HepG2 (cell line): ENCODE measurements around the gene PPP2R5D. TPM values are rescaled to one million over a fixed set of nuclear protein-coding genes. Genes with fewer than 3 reads are reported as not detected.

Source experiments
- AGO2 ChIP-seq: fragments of 200-400 bp; formaldehyde crosslinking; optimal IDR thresholded peaks from 2 replicates; pipeline ENCODE3; 2017; ENCODE audit warnings: mild to moderate bottlenecking, low read depth, low read length, moderate library complexity
- FIP1L1 ChIP-seq: fragments of 200-400 bp; formaldehyde crosslinking; IDR thresholded peaks from 2 replicates; pipeline ENCODE4 v1.6.1; 2018; ENCODE audit warnings: low read depth, mild to moderate bottlenecking, low read length, moderate library complexity, borderline replicate concordance; ENCODE audit not compliant: insufficient read depth
- FLYWCH1 ChIP-seq: sonication (generic); formaldehyde crosslinking; IDR thresholded peaks from 2 replicates; pipeline ENCODE4 v1.8.1; 2023; ENCODE audit warnings: mild to moderate bottlenecking, missing genetic modification reagents
- GATAD2A ChIP-seq: IDR thresholded peaks from 2 replicates; pipeline ENCODE4 v1.6.1; 2016
- GMEB1 ChIP-seq: sonication (generic); formaldehyde crosslinking; IDR thresholded peaks from 2 replicates; pipeline ENCODE4 v1.5.1; 2020; ENCODE audit warnings: missing genetic modification reagents, mild to moderate bottlenecking, borderline replicate concordance
- MAF1 ChIP-seq: sonication (generic); formaldehyde crosslinking; IDR thresholded peaks from 2 replicates; pipeline ENCODE4 v1.5.0; 2020; ENCODE audit warnings: missing genetic modification reagents, borderline replicate concordance
- NFE2 ChIP-seq: sonication (generic); formaldehyde crosslinking; IDR thresholded peaks from 2 replicates; pipeline ENCODE4 v1.4.0; 2020; ENCODE audit warnings: missing genetic modification reagents
- PHB2 ChIP-seq: fragments of 450-650 bp; IDR thresholded peaks from 2 replicates; pipeline ENCODE4 v1.6.1; 2018; ENCODE audit not compliant: partially characterized antibody
- RBM39 ChIP-seq: fragments of 200-400 bp; formaldehyde crosslinking; IDR thresholded peaks from one replicate; pipeline ENCODE4 v1.6.1; 2018; ENCODE audit warnings: antibody characterized with exemption, mild to moderate bottlenecking, low read depth, low read length; ENCODE audit not compliant: poor library complexity, severe bottlenecking
- SIX4 ChIP-seq: sonication (generic); formaldehyde crosslinking; IDR thresholded peaks from 2 replicates; pipeline ENCODE4 v1.4.0; 2020; ENCODE audit warnings: missing genetic modification reagents
- SMYD3 ChIP-seq: sonication (generic); formaldehyde crosslinking; IDR thresholded peaks from 2 replicates; pipeline ENCODE4 v1.8.1; 2023; ENCODE audit warnings: mild to moderate bottlenecking, missing genetic modification reagents
- TAF15 ChIP-seq: fragments of 200-400 bp; formaldehyde crosslinking; IDR thresholded peaks from one replicate; pipeline ENCODE4 v1.6.1; 2018; ENCODE audit warnings: mild to moderate bottlenecking, low read depth, low read length; ENCODE audit not compliant: poor library complexity, severe bottlenecking
- TCF7L2 ChIP-seq: IDR thresholded peaks from 2 replicates; pipeline ENCODE4 v1.6.1; 2011; ENCODE audit warnings: mild to moderate bottlenecking, low read depth, low read length, moderate library complexity
- THAP9 ChIP-seq: sonication (generic); formaldehyde crosslinking; IDR thresholded peaks from 2 replicates; pipeline ENCODE4; 2020; ENCODE audit warnings: missing genetic modification reagents, mild to moderate bottlenecking, borderline replicate concordance
- TIGD3 ChIP-seq: sonication (generic); formaldehyde crosslinking; IDR thresholded peaks from 2 replicates; pipeline ENCODE4 v1.5.1; 2020; ENCODE audit warnings: mild to moderate bottlenecking, missing genetic modification reagents, borderline replicate concordance
- ZBTB7B ChIP-seq: sonication (generic); formaldehyde crosslinking; IDR thresholded peaks from 2 replicates; pipeline ENCODE4 v1.4.0; 2020; ENCODE audit warnings: missing genetic modification reagents
- ZNF121 ChIP-seq: sonication (generic); formaldehyde crosslinking; IDR thresholded peaks from 2 replicates; pipeline ENCODE4 v1.5.0; 2020; ENCODE audit warnings: mild to moderate bottlenecking, missing genetic modification reagents
- ZNF251 ChIP-seq: sonication (generic); formaldehyde crosslinking; IDR thresholded peaks from 2 replicates; pipeline ENCODE4 v1.9.0; 2021; ENCODE audit warnings: mild to moderate bottlenecking, missing genetic modification reagents
- ZNF567 ChIP-seq: sonication (generic); formaldehyde crosslinking; IDR thresholded peaks from 2 replicates; pipeline ENCODE4 v1.8.1; 2023; ENCODE audit warnings: mild to moderate bottlenecking, missing genetic modification reagents, borderline replicate concordance
- ZNF7 ChIP-seq: IDR thresholded peaks from 2 replicates; pipeline ENCODE4 v1.6.1; 2016; ENCODE audit warnings: missing biosample characterization, missing genetic modification reagents
- polyA plus RNA-seq, 8 experiments: library from polyadenylated mRNA; depleted of rRNA in 3 of 8; stranded (reverse) in 7 of 8; unstranded in 1 of 8; fragments of >200 nt; fragmentation: Illumina TruSeq in 4 of 8; extraction: Trizol in 4 of 8; gene quantifications; 2 replicates each; pipeline versions ENCODE4 v1.2.1 to v1.2.3, GENCODE V29; 2011 to 2016; ENCODE audit warnings: low read depth in 4 of 8, missing spikeins in 1 of 8, mixed read lengths in 1 of 8; ENCODE audit not compliant: insufficient read depth in 1 of 8
- total RNA-seq, 5 experiments: library from RNA; depleted of rRNA; stranded (reverse); fragments of >200 nt; fragmentation: Illumina TruSeq; extraction: Trizol; gene quantifications; 2 replicates each; pipeline ENCODE4 v1.2.3, GENCODE V29; 2016; ENCODE audit warnings: low read depth in 1 of 5
- TF ChIP-seq, protein P1 (sequence below): sonication (generic); formaldehyde crosslinking; IDR thresholded peaks from 2 replicates; pipeline ENCODE4 v1.4.0; 2020; ENCODE audit warnings: missing genetic modification reagents

The PPP2R5D gene
- total and polyA plus RNA-seq, 2 of the 13 experiments (the other 11 are each of a cell fraction or from before 2014, with no cell fraction given) = 53.7 to 60.4 TPM

DNA sequence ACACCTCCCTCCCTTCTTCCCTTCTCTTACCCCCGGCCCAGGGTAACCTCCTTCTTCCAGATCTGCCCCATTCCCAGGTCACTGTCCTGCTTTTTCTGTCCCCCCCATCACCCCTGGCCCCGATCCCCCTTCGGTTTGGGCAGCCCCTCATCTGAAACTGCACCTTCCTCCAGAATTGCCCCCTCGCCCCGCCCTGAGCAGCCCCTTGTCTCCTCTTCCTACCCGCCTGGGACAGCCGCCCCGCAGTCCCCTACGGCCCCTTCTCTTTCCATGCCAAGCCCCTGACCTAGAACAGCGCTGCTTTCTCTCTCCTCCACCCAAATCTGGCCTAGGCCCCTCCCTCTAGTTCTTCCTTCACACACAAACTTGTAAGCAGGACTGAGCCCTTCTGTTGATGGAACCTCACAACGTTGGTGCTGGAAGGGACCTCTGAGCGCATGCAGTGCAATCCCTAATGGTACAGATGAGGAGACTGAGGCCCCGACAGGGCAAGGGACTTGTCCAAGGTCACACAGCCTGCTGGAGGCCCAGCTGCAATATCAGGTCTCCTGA lies 630 bp downstream of the PPP2R5D start (continued):
- TF ChIP-seq FIP1L1 (no peak), ZNF567 (CRISPR knock-in tag) (0 out of 2 replicates have a peak, but pooled peaks have one; percentile 32), SIX4 (CRISPR knock-in tag) (no peak), GATAD2A (CRISPR knock-in tag) (no peak), SMYD3 (CRISPR knock-in tag) (no peak), ZBTB7B (CRISPR knock-in tag) (no peak), RBM39 (no peak), ZNF251 (CRISPR knock-in tag) (no peak), TIGD3 (CRISPR knock-in tag) (no peak), THAP9 (CRISPR knock-in tag) (0 out of 2 replicates have a peak, but pooled peaks have one; percentile 11), ZNF121 (no peak), TCF7L2 (no peak), TAF15 (no peak), AGO2 (no peak), GMEB1 (no peak), FLYWCH1 (CRISPR knock-in tag) (no peak), PHB2 (no peak), NFE2 (no peak), ZNF7 (CRISPR knock-in tag) (no peak), MAF1 (CRISPR knock-in tag) (no peak)
- TF ChIP-seq, protein P1, sequence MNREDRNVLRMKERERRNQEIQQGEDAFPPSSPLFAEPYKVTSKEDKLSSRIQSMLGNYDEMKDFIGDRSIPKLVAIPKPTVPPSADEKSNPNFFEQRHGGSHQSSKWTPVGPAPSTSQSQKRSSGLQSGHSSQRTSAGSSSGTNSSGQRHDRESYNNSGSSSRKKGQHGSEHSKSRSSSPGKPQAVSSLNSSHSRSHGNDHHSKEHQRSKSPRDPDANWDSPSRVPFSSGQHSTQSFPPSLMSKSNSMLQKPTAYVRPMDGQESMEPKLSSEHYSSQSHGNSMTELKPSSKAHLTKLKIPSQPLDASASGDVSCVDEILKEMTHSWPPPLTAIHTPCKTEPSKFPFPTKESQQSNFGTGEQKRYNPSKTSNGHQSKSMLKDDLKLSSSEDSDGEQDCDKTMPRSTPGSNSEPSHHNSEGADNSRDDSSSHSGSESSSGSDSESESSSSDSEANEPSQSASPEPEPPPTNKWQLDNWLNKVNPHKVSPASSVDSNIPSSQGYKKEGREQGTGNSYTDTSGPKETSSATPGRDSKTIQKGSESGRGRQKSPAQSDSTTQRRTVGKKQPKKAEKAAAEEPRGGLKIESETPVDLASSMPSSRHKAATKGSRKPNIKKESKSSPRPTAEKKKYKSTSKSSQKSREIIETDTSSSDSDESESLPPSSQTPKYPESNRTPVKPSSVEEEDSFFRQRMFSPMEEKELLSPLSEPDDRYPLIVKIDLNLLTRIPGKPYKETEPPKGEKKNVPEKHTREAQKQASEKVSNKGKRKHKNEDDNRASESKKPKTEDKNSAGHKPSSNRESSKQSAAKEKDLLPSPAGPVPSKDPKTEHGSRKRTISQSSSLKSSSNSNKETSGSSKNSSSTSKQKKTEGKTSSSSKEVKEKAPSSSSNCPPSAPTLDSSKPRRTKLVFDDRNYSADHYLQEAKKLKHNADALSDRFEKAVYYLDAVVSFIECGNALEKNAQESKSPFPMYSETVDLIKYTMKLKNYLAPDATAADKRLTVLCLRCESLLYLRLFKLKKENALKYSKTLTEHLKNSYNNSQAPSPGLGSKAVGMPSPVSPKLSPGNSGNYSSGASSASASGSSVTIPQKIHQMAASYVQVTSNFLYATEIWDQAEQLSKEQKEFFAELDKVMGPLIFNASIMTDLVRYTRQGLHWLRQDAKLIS (CRISPR knock-in tag) = no peak
